HUDEP-2 (cell line): ENCODE measurements around the gene TRABD2B.

Experiments used
- DNase-seq, 76 experiments: peaks; one replicate each; lab custom pipeline; 2025; ENCODE audit not compliant: unreplicated experiment in 76 of 76; lab: John Stamatoyannopoulos, UW

The TRABD2B gene

GRCh38 chr1:47837056-47837830, 159.9 kb downstream of the TRABD2B start:
- no peak for DNase-seq

GRCh38 chr1:47835409-47835808, 161.8 kb downstream of the TRABD2B start:
- DNase-seq = no peak

GRCh38 chr1:47834326-47834725, 162.9 kb downstream of the TRABD2B start:
- no peak for DNase-seq

GRCh38 chr1:47830641-47831333, 166.4 kb downstream of the TRABD2B start:
- no peak for DNase-seq

- no peak for DNase-seq
Observed at GRCh38 chr1:47830021-47830420, 167.2 kb downstream of the TRABD2B start.

GRCh38 chr1:47828978-47829377, 168.2 kb downstream of the TRABD2B start:
- no peak for DNase-seq

GRCh38 chr1:47827109-47827508, 170.1 kb downstream of the TRABD2B start:
- no peak for DNase-seq

- DNase-seq = no peak
Observed at GRCh38 chr1:47824716-47825115, 172.5 kb downstream of the TRABD2B start.

- no peak for DNase-seq
Observed at GRCh38 chr1:47824297-47824696, 172.9 kb downstream of the TRABD2B start.

- DNase-seq = no peak
Observed at GRCh38 chr1:47823040-47823808, 174.0 kb downstream of the TRABD2B start.

GRCh38 chr1:47821760-47822159, 175.4 kb downstream of the TRABD2B start:
- no peak for DNase-seq

GRCh38 chr1:47819574-47819888, 177.7 kb downstream of the TRABD2B start:
- no peak for DNase-seq

- DNase-seq = no peak
Observed at GRCh38 chr1:47818682-47819573, 178.3 kb downstream of the TRABD2B start.

GRCh38 chr1:47817861-47818260, 179.3 kb downstream of the TRABD2B start:
- no peak for DNase-seq

GRCh38 chr1:47816325-47817071, 180.7 kb downstream of the TRABD2B start:
- DNase-seq = no peak

- no peak for DNase-seq
Observed at GRCh38 chr1:47814612-47815395, 182.4 kb downstream of the TRABD2B start.

- DNase-seq = no peak
Observed at GRCh38 chr1:47813970-47814369, 183.2 kb downstream of the TRABD2B start.

GRCh38 chr1:47812904-47813514, 184.2 kb downstream of the TRABD2B start:
- DNase-seq = no peak
